GM23338 (cell line): Measurements from ENCODE around the gene NEURL1. TPM values are rescaled to one million over a fixed set of nuclear protein-coding genes. Genes with fewer than 3 reads are reported as not detected.

ENCODE experiments used
- ATAC-seq: fragments of 200-7000 bp; cut with Tn5 transposase; 3 replicates; pipeline ENCODE4 v1.9.1; 2020
- DNase-seq: peaks from one replicate; pipeline ENCODE4 v3.0.0-alpha.2; 2015; ENCODE audit warnings: low spot score
- H2AFZ ChIP-seq: fragments of 200-600 bp; sonication (generic); 2 replicates; pipeline ENCODE4 v1.8.0; 2016; ENCODE audit warnings: antibody characterized with exemption, mild to moderate bottlenecking, moderate library complexity
- H3F3A ChIP-seq: fragments of 200-600 bp; sonication (generic); replicated peaks from 2 replicates; pipeline ENCODE4 v1.8.0; 2017; ENCODE audit warnings: antibody characterized with exemption, mixed run types, low read depth
- H3K27ac ChIP-seq: fragments of 200-600 bp; sonication (generic); 2 replicates; pipeline ENCODE4 v1.6.1; 2016; ENCODE audit warnings: low read depth
- H3K27me3 ChIP-seq: fragments of 200-600 bp; sonication (generic); 2 replicates; pipeline ENCODE4 v1.8.0; 2016; ENCODE audit warnings: mild to moderate bottlenecking, mixed run types, moderate library complexity; ENCODE audit not compliant: insufficient read depth
- H3K36me3 ChIP-seq: fragments of 200-600 bp; sonication (generic); 2 replicates; pipeline ENCODE4 v1.8.0; 2016; ENCODE audit warnings: mild to moderate bottlenecking; ENCODE audit not compliant: insufficient read depth
- H3K4me1 ChIP-seq: fragments of 200-600 bp; sonication (generic); 2 replicates; pipeline ENCODE4 v1.8.0; 2016; ENCODE audit warnings: mild to moderate bottlenecking, moderate library complexity; ENCODE audit not compliant: insufficient read depth
- H3K4me2 ChIP-seq: fragments of 200-600 bp; sonication (generic); 2 replicates; pipeline ENCODE4 v1.7.1; 2017; ENCODE audit warnings: mixed run types
- H3K4me3 ChIP-seq: fragments of 200-600 bp; sonication (generic); 2 replicates; pipeline ENCODE4 v1.6.1; 2016; ENCODE audit warnings: mixed run types
- H3K79me2 ChIP-seq: fragments of 200-600 bp; sonication (generic); replicated peaks from 2 replicates; pipeline ENCODE4 v1.8.0; 2017; ENCODE audit warnings: mild to moderate bottlenecking; ENCODE audit not compliant: insufficient read depth
- H3K9me2 ChIP-seq: fragments of 200-600 bp; sonication (generic); 2 replicates; pipeline ENCODE4 v1.8.0; 2017; ENCODE audit not compliant: insufficient read depth
- H4K20me1 ChIP-seq: fragments of 200-600 bp; sonication (generic); replicated peaks from 2 replicates; pipeline ENCODE4 v1.8.0; 2017; ENCODE audit warnings: mild to moderate bottlenecking; ENCODE audit not compliant: insufficient read depth
- H3K27ac Mint-ChIP-seq: 2 replicates; pipeline ENCODE4 v1.8.0; 2020; ENCODE audit warnings: inconsistent platforms, mild to moderate bottlenecking, moderate library complexity, mixed read lengths
- H3K27me3 Mint-ChIP-seq: 3 replicates; pipeline ENCODE4 v1.8.0; 2022; ENCODE audit warnings: low read depth, mild to moderate bottlenecking, moderate library complexity, mixed read lengths, inconsistent platforms; ENCODE audit not compliant: insufficient read depth, poor library complexity
- H3K36me3 Mint-ChIP-seq: 3 replicates; pipeline ENCODE4 v1.8.0; 2021; ENCODE audit warnings: low read depth, mild to moderate bottlenecking, inconsistent platforms, moderate library complexity, mixed read lengths
- H3K4me1 Mint-ChIP-seq: 3 replicates; pipeline ENCODE4 v1.8.0; 2020; ENCODE audit warnings: mild to moderate bottlenecking, inconsistent platforms, mixed read lengths
- H3K4me3 Mint-ChIP-seq: 3 replicates; pipeline ENCODE4 v1.8.0; 2021; ENCODE audit warnings: moderate library complexity, mild to moderate bottlenecking, inconsistent platforms, mixed read lengths
- H3K9me3 Mint-ChIP-seq: 3 replicates; pipeline ENCODE4 v1.8.0; 2020; ENCODE audit warnings: moderate library complexity, mild to moderate bottlenecking, inconsistent platforms, mixed read lengths
- CREB1 ChIP-seq: fragments of 250-450 bp; sonication (Bioruptor Pico); IDR thresholded peaks from 2 replicates; pipeline ENCODE4 v1.5.0; 2020; ENCODE audit warnings: low read depth, mild to moderate bottlenecking, moderate library complexity
- EZH2phosphoT487 ChIP-seq: fragments of 200-600 bp; sonication (generic); IDR thresholded peaks from one replicate; pipeline ENCODE4 v1.8.1; 2018; ENCODE audit warnings: antibody characterized with exemption; ENCODE audit not compliant: unreplicated experiment
- JUNB ChIP-seq: IDR thresholded peaks from one replicate; pipeline ENCODE4 v1.6.1; 2016; ENCODE audit warnings: antibody characterized with exemption; ENCODE audit not compliant: unreplicated experiment
- NANOG ChIP-seq: IDR thresholded peaks from 2 replicates; pipeline ENCODE4 v1.6.1; 2016; ENCODE audit warnings: antibody characterized with exemption, borderline replicate concordance
- POLR2AphosphoS5 ChIP-seq: IDR thresholded peaks from 2 replicates; pipeline ENCODE4 v1.6.1; 2016; ENCODE audit warnings: antibody characterized with exemption, low read depth
- REST ChIP-seq: IDR thresholded peaks from one replicate; pipeline ENCODE4 v1.6.1; 2018; ENCODE audit warnings: antibody characterized with exemption; ENCODE audit not compliant: unreplicated experiment
- STAT1 ChIP-seq: IDR thresholded peaks from one replicate; pipeline ENCODE4 v1.6.1; 2016; ENCODE audit warnings: antibody characterized with exemption; ENCODE audit not compliant: unreplicated experiment
- ZNF114 ChIP-seq: fragments of 250-450 bp; sonication (Bioruptor Pico); IDR thresholded peaks from 2 replicates; pipeline ENCODE4 v1.5.0; 2020; ENCODE audit warnings: mild to moderate bottlenecking, moderate library complexity
- ZNF331 ChIP-seq: fragments of 250-450 bp; sonication (Bioruptor Pico); IDR thresholded peaks from 2 replicates; pipeline ENCODE4 v1.5.0; 2020; ENCODE audit warnings: low read depth, mild to moderate bottlenecking, moderate library complexity
- ZNF462 ChIP-seq: fragments of 250-450 bp; sonication (Bioruptor Pico); IDR thresholded peaks from 2 replicates; pipeline ENCODE4 v1.5.0; 2020; ENCODE audit warnings: mild to moderate bottlenecking, moderate library complexity
- polyA plus RNA-seq: library from polyadenylated mRNA; unstranded; fragments of >200 nt; fragmentation: Nextera tagmentation; extraction: Ambion mirVana; gene quantifications from 2 replicates; pipeline ENCODE4 v1.2.1, GENCODE V29; 2016
- total RNA-seq: library from RNA; depleted of rRNA; stranded (reverse); fragments of >200 nt; shearing (Covaris generic); gene quantifications from 2 replicates; pipeline ENCODE4 v1.2.3, GENCODE V29; 2014
- TF ChIP-seq, protein P1 (sequence below): IDR thresholded peaks from 2 replicates; pipeline ENCODE4 v1.6.1; 2016; ENCODE audit warnings: antibody characterized with exemption

The NEURL1 gene
- total and polyA plus RNA-seq, 2 experiments from 2014 or later = 0.82 to 1.1 TPM

DNA sequence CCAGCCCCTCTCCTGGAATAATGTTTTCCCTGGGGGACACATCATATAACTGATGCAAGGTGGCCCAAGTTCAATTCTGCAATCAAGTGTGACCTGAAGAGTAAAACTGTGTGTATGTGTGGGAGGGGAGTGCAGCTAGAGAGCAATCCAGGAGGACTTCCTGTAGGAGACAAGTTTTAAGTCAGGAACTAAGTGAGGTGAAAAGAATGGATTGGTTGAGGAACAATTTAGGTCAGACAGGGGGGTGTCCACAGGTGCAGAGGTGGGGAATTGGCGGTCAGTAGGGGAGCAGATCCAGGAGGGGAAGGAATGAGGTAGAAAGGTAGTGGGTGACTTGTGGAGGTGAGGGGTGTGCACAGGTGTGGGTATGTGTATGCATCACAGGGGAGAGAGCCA, 82.6 kb downstream of the NEURL1 start:
- Histone ChIP-seq H3K79me2 (no peaks in the 10 kb centered on the region), H3K27me3 (no peaks in the 10 kb centered on the region), H3K36me3 (no peaks in the 10 kb centered on the region), H3K4me3 (no peak overlapping the region), H2AFZ (no peak overlapping the region), H4K20me1 (no peaks in the 10 kb centered on the region), H3K4me2 (no peak overlapping the region), H3K4me1 (no peaks in the 10 kb centered on the region), H3K9me2 (no peaks in the 10 kb centered on the region), H3K27ac (no peak overlapping the region), H3F3A (no peaks in the 10 kb centered on the region)
- H3K27ac Mint-ChIP-seq = no peak overlapping the region
- DNase-seq (no peak), ATAC-seq (no peak)
- H3K27me3 Mint-ChIP-seq = peaks cover 5% of the 10 kb centered on the region
- H3K4me3 Mint-ChIP-seq = no peak overlapping the region
- H3K9me3 Mint-ChIP-seq = no peaks in the 10 kb centered on the region
- H3K4me1 Mint-ChIP-seq = no peaks in the 10 kb centered on the region
- no peaks in the 10 kb centered on the region for H3K36me3 Mint-ChIP-seq
- TF ChIP-seq REST (no peak), JUNB (no peak), NANOG (no peak), ZNF114 (no peak), ZNF331 (no peak), STAT1 (no peak), CREB1 (CRISPR knock-in tag) (no peak)
- TF ChIP-seq, protein P1, sequence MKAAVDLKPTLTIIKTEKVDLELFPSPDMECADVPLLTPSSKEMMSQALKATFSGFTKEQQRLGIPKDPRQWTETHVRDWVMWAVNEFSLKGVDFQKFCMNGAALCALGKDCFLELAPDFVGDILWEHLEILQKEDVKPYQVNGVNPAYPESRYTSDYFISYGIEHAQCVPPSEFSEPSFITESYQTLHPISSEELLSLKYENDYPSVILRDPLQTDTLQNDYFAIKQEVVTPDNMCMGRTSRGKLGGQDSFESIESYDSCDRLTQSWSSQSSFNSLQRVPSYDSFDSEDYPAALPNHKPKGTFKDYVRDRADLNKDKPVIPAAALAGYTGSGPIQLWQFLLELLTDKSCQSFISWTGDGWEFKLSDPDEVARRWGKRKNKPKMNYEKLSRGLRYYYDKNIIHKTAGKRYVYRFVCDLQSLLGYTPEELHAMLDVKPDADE = no peak

GRCh38 chr10:103576862-103577261, 83.4 kb downstream of the NEURL1 start:
- no peaks in the 10 kb centered on the region for H4K20me1 ChIP-seq
- H3K4me3 ChIP-seq = no peak overlapping the region
- no peak for ATAC-seq
- no peaks in the 10 kb centered on the region for H3K36me3 ChIP-seq
- Mint-ChIP-seq H3K27me3 (peaks cover 5% of the 10 kb centered on the region), H3K4me1 (no peaks in the 10 kb centered on the region; the same call in 2 of the 3 replicates), H3K27ac (no peak overlapping the region), H3K36me3 (no peaks in the 10 kb centered on the region), H3K4me3 (no peak overlapping the region), H3K9me3 (no peaks in the 10 kb centered on the region)
- no peaks in the 10 kb centered on the region for H3K4me1 ChIP-seq
- no peak overlapping the region for H2AFZ ChIP-seq
- H3K4me2 ChIP-seq = no peak overlapping the region
- no peaks in the 10 kb centered on the region for H3K27me3 ChIP-seq
- H3K79me2 ChIP-seq = no peaks in the 10 kb centered on the region
- no peak for DNase-seq
- no peak overlapping the region for H3K27ac ChIP-seq
- no peaks in the 10 kb centered on the region for H3F3A ChIP-seq
- H3K9me2 ChIP-seq = no peaks in the 10 kb centered on the region
- TF ChIP-seq ZNF462 (CRISPR knock-in tag) (no peak), POLR2AphosphoS5 (no peak), EZH2phosphoT487 (no peak), JUNB (no peak)
